T-helper 22 cell (primary cell): ENCODE measurements around the gene KRT74.

ENCODE experiments used
- DNase-seq: peaks from one replicate; pipeline ENCODE4 v3.0.0-alpha.2; 2020; ENCODE audit warnings: low read depth

The KRT74 gene

GRCh38 chr12:52573743-52574142 is at the start of gene KRT74:
TSS of gene KRT74 (minus strand) at chr12:52573843. CDS start at chr12:52573777, 66 bp downstream.
- no peak for DNase-seq

GRCh38 chr12:52622349-52622748 is 48.7 kb upstream of the KRT74 start:
- DNase-seq = no peak

GRCh38 chr12:52618866-52619265 is 45.2 kb upstream of the KRT74 start:
- DNase-seq = no peak

- no peak for DNase-seq
These were observed 44.6 kb upstream of the KRT74 start, which contains the start of gene KRT73 for GRCh38 chr12:52618216-52618615. TSS of gene KRT73 (minus strand) at chr12:52618559. CDS start at chr12:52618524, 35 bp downstream.

- no peak for DNase-seq
These were observed 43.8 kb upstream of the KRT74 start for GRCh38 chr12:52617403-52617785.

- no peak for DNase-seq
These were observed 43.2 kb upstream of the KRT74 start for GRCh38 chr12:52616680-52617402.

- no peak for DNase-seq
These were observed 42.3 kb upstream of the KRT74 start for GRCh38 chr12:52615912-52616311.

GRCh38 chr12:52615208-52615868 is 41.7 kb upstream of the KRT74 start:
- DNase-seq = no peak

- no peak for DNase-seq
These were observed 41.0 kb upstream of the KRT74 start for GRCh38 chr12:52614381-52615207.

- no peak for DNase-seq
These were observed 39.9 kb upstream of the KRT74 start for GRCh38 chr12:52613384-52614030.

- no peak for DNase-seq
These were observed 39.1 kb upstream of the KRT74 start for GRCh38 chr12:52612431-52613383.

GRCh38 chr12:52611080-52611468 is 37.4 kb upstream of the KRT74 start:
- no peak for DNase-seq

GRCh38 chr12:52608826-52609630 is 35.4 kb upstream of the KRT74 start:
- no peak for DNase-seq

GRCh38 chr12:52608161-52608560 is 34.5 kb upstream of the KRT74 start:
- DNase-seq = no peak

GRCh38 chr12:52607314-52607713 is 33.7 kb upstream of the KRT74 start:
- no peak for DNase-seq

- DNase-seq = no peak
These were observed 33.1 kb upstream of the KRT74 start for GRCh38 chr12:52606581-52607218.

GRCh38 chr12:52606096-52606495 is 32.5 kb upstream of the KRT74 start:
- no peak for DNase-seq

GRCh38 chr12:52605542-52605941 is 31.9 kb upstream of the KRT74 start:
- no peak for DNase-seq

GRCh38 chr12:52604859-52605258 is 31.2 kb upstream of the KRT74 start:
- no peak for DNase-seq

GRCh38 chr12:52603314-52603713 is 29.7 kb upstream of the KRT74 start:
- no peak for DNase-seq
